Measurements from ENCODE around the gene CD4. TPM values are rescaled to one million over a fixed set of nuclear protein-coding genes. Genes with fewer than 3 reads are reported as not detected.

Gene CD4
- total and polyA plus RNA-seq, 2 donors (not counting 1 experiment from before 2014, with no cell fraction given): 27.2 to 152 TPM

DNA sequence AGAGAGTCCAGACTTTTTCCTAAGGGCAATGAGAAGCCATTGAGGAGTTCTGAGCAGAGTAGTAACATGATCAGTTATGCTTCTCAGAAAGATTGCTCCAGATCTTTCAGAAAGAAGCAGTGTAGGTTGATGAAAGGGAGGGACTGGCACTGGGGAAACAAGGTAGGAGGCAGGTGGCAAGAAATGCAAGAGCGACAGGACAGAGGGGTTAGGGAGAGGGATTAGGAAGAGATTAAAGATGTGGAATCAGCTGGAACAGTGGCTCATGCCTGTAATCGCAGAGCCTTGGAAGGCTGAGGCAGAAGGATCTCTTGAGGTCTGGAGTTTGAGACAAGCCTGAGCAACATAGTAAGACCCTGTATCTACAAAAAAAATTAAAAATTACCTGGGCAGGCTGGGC is 58.3 kb downstream of the CD4 start:
- no peak for DNase-seq (ENCODE audit: low read depth in 2 of 2)
- H3K9me3 ChIP-seq (ENCODE audit: control insufficient read depth, insufficient read depth, low read depth, low read length): no peaks in the 10 kb centered on the region
- peaks cover 23% of the 10 kb centered on the region for H3K79me2 ChIP-seq (ENCODE audit: control insufficient read depth, insufficient read depth, low read length)
- H3K27me3 ChIP-seq (ENCODE audit: control insufficient read depth, insufficient read depth, low read length): no peaks in the 10 kb centered on the region
- H3K4me2 ChIP-seq (ENCODE audit: extremely low read depth, insufficient read depth, low read length): no peak overlapping the region
- no peak overlapping the region for H3K4me3 ChIP-seq (replicated peaks in 1 of 4; ENCODE audit: control extremely low read depth in 1 of 4, insufficient read depth in 1 of 4, low read depth in 3 of 4, low read length in 4 of 4)
- no peak overlapping the region for H3K27ac ChIP-seq (ENCODE audit: insufficient read depth, low read length)
- no peak overlapping the region for H2AFZ ChIP-seq (ENCODE audit: low read length)
- H3K36me3 ChIP-seq (ENCODE audit: control insufficient read depth, insufficient read depth, low read length): peaks cover 32% of the 10 kb centered on the region
- TF ChIP-seq EZH2 (IDR thresholded peaks at IDR 0.05; ENCODE audit: low read length, missing control alignments): no peak
- TF ChIP-seq, protein P1, sequence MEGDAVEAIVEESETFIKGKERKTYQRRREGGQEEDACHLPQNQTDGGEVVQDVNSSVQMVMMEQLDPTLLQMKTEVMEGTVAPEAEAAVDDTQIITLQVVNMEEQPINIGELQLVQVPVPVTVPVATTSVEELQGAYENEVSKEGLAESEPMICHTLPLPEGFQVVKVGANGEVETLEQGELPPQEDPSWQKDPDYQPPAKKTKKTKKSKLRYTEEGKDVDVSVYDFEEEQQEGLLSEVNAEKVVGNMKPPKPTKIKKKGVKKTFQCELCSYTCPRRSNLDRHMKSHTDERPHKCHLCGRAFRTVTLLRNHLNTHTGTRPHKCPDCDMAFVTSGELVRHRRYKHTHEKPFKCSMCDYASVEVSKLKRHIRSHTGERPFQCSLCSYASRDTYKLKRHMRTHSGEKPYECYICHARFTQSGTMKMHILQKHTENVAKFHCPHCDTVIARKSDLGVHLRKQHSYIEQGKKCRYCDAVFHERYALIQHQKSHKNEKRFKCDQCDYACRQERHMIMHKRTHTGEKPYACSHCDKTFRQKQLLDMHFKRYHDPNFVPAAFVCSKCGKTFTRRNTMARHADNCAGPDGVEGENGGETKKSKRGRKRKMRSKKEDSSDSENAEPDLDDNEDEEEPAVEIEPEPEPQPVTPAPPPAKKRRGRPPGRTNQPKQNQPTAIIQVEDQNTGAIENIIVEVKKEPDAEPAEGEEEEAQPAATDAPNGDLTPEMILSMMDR (conservative IDR thresholded peaks at IDR 0.05 in 1 of 2, IDR thresholded peaks at IDR 0.05 in 1 of 2; ENCODE audit: low read depth in 1 of 2, low read length in 2 of 2): no peak
- H3K4me1 ChIP-seq (ENCODE audit: control insufficient read depth, extremely low read depth, insufficient read depth, low read length): peaks cover 5% of the 10 kb centered on the region
- H3K9ac ChIP-seq (ENCODE audit: insufficient read depth, low read length): no peak overlapping the region
- no peaks in the 10 kb centered on the region for H4K20me1 ChIP-seq (ENCODE audit: control insufficient read depth, extremely low read depth, insufficient read depth, low read length)

GRCh38 chr12:6849427-6849826 is 60.1 kb downstream of the CD4 start:
- Histone ChIP-seq H3K27me3 (ENCODE audit: control insufficient read depth, insufficient read depth, low read length) (no peaks in the 10 kb centered on the region), H3K4me1 (ENCODE audit: control insufficient read depth, extremely low read depth, insufficient read depth, low read length) (peaks cover 17% of the 10 kb centered on the region), H3K9me3 (ENCODE audit: control insufficient read depth, insufficient read depth, low read depth, low read length) (no peaks in the 10 kb centered on the region), H3K27ac (ENCODE audit: insufficient read depth, low read length) (no peak overlapping the region), H3K79me2 (ENCODE audit: control insufficient read depth, insufficient read depth, low read length) (peaks cover 39% of the 10 kb centered on the region), H2AFZ (ENCODE audit: low read length) (no peak overlapping the region), H3K4me3 (replicated peaks in 1 of 4; ENCODE audit: control extremely low read depth in 1 of 4, insufficient read depth in 1 of 4, low read depth in 3 of 4, low read length in 4 of 4) (no peak overlapping the region), H3K36me3 (ENCODE audit: control insufficient read depth, insufficient read depth, low read length) (peaks cover 26% of the 10 kb centered on the region), H3K4me2 (ENCODE audit: extremely low read depth, insufficient read depth, low read length) (no peak overlapping the region), H4K20me1 (ENCODE audit: control insufficient read depth, extremely low read depth, insufficient read depth, low read length) (no peaks in the 10 kb centered on the region), H3K9ac (ENCODE audit: insufficient read depth, low read length) (no peak overlapping the region)
- TF ChIP-seq, protein P1 (conservative IDR thresholded peaks at IDR 0.05 in 1 of 2, IDR thresholded peaks at IDR 0.05 in 1 of 2; ENCODE audit: low read depth in 1 of 2, low read length in 2 of 2): no peak
- no peak for TF ChIP-seq EZH2 (IDR thresholded peaks at IDR 0.05; ENCODE audit: low read length, missing control alignments)
- DNase-seq (ENCODE audit: low read depth in 2 of 2): no peak

DNA sequence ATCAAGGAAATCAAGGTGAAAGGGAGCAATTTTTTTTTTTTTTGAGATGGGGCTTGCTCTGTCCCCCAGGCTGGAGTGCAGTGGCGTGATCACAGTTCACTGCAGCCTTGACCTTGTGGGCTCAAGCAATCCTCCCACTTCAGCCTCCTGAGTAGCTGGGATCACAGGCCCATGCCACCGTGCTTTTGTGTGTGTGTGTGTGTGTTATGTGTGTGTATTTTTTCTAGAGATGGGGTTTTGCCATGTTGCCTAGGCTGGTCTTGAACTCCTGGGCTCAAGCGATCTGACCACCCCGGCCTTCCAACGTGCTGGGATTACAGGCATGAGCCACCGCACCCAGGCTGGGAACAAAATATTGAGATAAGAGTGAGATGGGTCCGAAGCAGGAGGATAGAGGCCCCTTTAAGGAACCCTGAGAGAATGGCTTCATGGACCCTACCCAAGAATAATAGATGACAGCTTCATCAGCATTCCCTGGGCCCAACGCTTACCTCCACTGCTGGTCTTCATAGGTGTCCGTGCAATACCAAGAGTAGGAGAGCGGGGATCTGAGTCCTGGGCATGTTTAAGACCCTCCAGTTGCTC is 60.7 kb downstream of the CD4 start:
- H2AFZ ChIP-seq (ENCODE audit: low read length): no peak overlapping the region

More for the DNA sequence above, 60.7 kb downstream of the CD4 start:
- Histone ChIP-seq H3K4me3 (replicated peaks in 1 of 4; ENCODE audit: control extremely low read depth in 1 of 4, insufficient read depth in 1 of 4, low read depth in 3 of 4, low read length in 4 of 4) (peak overlapping the region; percentile 53 to 93 (median 76)), H3K9ac (ENCODE audit: insufficient read depth, low read length) (no peak overlapping the region), H3K4me1 (ENCODE audit: control insufficient read depth, extremely low read depth, insufficient read depth, low read length) (peaks cover 17% of the 10 kb centered on the region), H4K20me1 (ENCODE audit: control insufficient read depth, extremely low read depth, insufficient read depth, low read length) (no peaks in the 10 kb centered on the region), H3K36me3 (ENCODE audit: control insufficient read depth, insufficient read depth, low read length) (peaks cover 25% of the 10 kb centered on the region), H3K79me2 (ENCODE audit: control insufficient read depth, insufficient read depth, low read length) (peaks cover 44% of the 10 kb centered on the region), H3K9me3 (ENCODE audit: control insufficient read depth, insufficient read depth, low read depth, low read length) (no peaks in the 10 kb centered on the region), H3K27ac (ENCODE audit: insufficient read depth, low read length) (no peak overlapping the region), H3K4me2 (ENCODE audit: extremely low read depth, insufficient read depth, low read length) (peak overlapping the region; percentile 89), H3K27me3 (ENCODE audit: control insufficient read depth, insufficient read depth, low read length) (no peaks in the 10 kb centered on the region)
- TF ChIP-seq, protein P1 (conservative IDR thresholded peaks at IDR 0.05 in 1 of 2, IDR thresholded peaks at IDR 0.05 in 1 of 2; ENCODE audit: low read depth in 1 of 2, low read length in 2 of 2): no peak
- no peak for TF ChIP-seq EZH2 (IDR thresholded peaks at IDR 0.05; ENCODE audit: low read length, missing control alignments)
- no peak for DNase-seq (ENCODE audit: low read depth in 2 of 2)

Measured in fibroblast of lung (primary cell).